Measurements from ENCODE around the gene CHRNA4.

The CHRNA4 gene

GRCh38 chr20:63356511-63356910, 4.6 kb downstream of the CHRNA4 start:
- H3K4me3 ChIP-seq (ENCODE audit: low read depth, low read length), result no peak overlapping the region
- DNase-seq (ENCODE audit: low read depth), result no peak
- TF ChIP-seq, protein P1, sequence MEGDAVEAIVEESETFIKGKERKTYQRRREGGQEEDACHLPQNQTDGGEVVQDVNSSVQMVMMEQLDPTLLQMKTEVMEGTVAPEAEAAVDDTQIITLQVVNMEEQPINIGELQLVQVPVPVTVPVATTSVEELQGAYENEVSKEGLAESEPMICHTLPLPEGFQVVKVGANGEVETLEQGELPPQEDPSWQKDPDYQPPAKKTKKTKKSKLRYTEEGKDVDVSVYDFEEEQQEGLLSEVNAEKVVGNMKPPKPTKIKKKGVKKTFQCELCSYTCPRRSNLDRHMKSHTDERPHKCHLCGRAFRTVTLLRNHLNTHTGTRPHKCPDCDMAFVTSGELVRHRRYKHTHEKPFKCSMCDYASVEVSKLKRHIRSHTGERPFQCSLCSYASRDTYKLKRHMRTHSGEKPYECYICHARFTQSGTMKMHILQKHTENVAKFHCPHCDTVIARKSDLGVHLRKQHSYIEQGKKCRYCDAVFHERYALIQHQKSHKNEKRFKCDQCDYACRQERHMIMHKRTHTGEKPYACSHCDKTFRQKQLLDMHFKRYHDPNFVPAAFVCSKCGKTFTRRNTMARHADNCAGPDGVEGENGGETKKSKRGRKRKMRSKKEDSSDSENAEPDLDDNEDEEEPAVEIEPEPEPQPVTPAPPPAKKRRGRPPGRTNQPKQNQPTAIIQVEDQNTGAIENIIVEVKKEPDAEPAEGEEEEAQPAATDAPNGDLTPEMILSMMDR (IDR thresholded peaks at IDR 0.05; ENCODE audit: low read depth, low read length, missing control alignments), result no peak

DNA sequence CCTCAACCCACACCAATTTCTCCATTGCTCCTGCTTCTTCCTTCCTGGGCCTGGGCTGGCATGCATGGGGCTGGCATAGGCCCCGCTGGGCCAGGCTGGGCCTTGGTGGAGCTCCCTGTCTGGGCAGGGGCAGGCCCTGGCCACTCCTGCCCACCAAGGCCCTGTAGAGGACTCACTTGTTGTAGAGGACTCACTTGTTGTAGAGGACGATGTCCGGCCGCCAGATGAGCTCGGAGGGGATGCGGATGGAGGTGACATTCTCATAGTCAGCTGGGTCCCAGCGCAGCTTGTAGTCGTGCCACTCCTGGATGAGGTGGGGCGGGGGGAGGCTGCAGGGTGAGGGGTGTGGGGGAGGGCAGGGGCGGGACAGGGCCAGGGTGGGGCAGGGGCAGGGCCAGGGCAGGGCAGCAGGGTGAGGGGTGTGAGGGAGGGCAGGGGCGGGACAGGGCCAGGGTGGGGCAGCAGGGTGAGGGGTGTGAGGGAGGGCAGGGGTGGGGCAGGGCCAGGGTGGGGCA, 5.3 kb downstream of the CHRNA4 start:
- TF ChIP-seq, protein P1 (IDR thresholded peaks at IDR 0.05; ENCODE audit: low read depth, low read length, missing control alignments), result no peak
- no peak for DNase-seq (ENCODE audit: low read depth)
- no peak overlapping the region for H3K4me3 ChIP-seq (ENCODE audit: low read depth, low read length)

- H3K4me3 ChIP-seq (ENCODE audit: low read depth, low read length), result no peak overlapping the region
- DNase-seq (ENCODE audit: low read depth), result no peak
- TF ChIP-seq, protein P1 (IDR thresholded peaks at IDR 0.05; ENCODE audit: low read depth, low read length, missing control alignments), result no peak
Observed at GRCh38 chr20:63354636-63355350, 6.4 kb downstream of the CHRNA4 start.

DNA sequence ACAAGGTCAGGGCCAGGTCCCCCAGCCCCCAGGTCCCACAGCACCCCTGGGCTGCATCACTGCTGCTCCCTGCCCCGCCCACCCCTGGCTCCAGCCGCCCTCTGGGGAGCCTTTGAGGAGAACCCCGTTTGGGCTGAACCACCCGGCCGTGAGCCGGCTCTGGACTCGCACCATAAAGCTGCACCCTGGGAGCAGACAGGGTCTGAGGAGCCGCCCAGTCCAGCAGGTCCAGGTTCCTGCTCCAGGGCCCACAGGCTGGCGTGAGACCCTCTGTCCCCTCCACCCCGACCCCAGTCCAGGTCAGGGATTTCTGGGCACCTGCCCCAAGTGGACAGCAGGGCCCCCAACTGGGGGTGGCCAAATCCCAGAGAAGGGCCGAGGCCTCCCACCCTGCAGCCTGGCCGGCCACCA, 8.3 kb downstream of the CHRNA4 start:
- no peak for DNase-seq (ENCODE audit: low read depth)
- H3K4me3 ChIP-seq (ENCODE audit: low read depth, low read length), result no peak overlapping the region
- TF ChIP-seq, protein P1 (IDR thresholded peaks at IDR 0.05; ENCODE audit: low read depth, low read length, missing control alignments), result no peak

DNA sequence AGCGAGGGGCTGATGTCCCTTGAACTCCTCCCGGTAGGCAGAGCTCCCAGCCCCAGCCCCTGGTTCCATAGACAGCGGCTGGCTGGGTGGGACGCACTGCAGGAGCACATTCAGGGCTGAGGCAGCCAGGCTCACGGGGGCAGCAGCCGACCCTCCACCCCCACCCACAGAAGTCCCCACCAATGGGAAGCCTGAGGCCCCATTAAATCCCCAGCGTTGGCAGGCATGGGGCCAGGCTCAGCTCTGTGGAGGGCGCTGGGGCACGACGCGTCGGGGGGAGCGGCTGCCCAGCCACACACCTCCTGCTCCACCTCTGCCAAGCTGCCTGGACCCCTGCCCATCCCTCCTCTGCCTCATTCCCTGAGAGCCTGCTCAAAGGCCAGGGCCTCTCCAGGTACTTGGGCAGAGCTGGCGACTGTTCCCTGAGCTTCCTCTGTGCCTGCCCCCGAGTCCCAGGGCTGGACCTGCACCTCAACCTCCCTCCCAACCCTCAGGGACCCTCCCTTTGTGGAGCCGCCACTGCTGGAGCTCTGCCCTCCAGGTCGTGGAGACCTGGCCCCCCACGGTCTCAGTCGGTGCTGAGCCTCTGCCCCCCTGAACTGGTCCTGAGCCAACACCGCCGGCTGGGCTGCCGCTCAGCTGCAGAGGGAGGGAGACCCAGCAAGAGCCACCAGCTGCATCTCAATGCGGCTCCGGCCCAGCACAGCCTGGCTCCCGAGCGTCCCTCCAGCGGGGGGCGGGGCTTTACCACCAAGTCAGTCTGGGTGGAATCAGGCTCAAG, 9.1 kb downstream of the CHRNA4 start:
- no peak for DNase-seq (ENCODE audit: low read depth)
- TF ChIP-seq, protein P1 (IDR thresholded peaks at IDR 0.05; ENCODE audit: low read depth, low read length, missing control alignments), result no peak
- H3K4me3 ChIP-seq (ENCODE audit: low read depth, low read length), result no peak overlapping the region

DNA sequence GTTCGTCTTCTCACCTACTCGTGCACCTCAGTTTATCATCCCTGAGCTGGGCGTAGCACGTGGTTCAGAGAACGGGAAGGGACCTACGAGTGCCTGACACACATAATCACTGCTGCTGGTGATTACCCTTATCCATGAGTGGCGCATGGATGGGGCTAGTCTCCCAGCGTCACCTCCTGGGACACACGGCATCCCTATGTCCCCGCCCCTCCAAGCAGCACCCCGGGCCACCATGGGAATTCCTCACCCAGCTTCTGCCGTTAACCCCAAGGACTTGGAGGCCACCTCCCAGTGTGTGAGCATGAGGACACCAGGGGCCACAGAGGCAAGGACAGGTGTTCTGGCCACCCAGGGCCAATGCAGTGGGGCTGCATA, 9.8 kb downstream of the CHRNA4 start:
- no peak overlapping the region for H3K4me3 ChIP-seq (ENCODE audit: low read depth, low read length)
- TF ChIP-seq, protein P1 (IDR thresholded peaks at IDR 0.05; ENCODE audit: low read depth, low read length, missing control alignments), result no peak

More for the DNA sequence above, 9.8 kb downstream of the CHRNA4 start:
- DNase-seq (ENCODE audit: low read depth), result no peak

Data from GM12864 (cell line).